ENCODE data around the gene DDX25. TPM values are rescaled to one million over a fixed set of nuclear protein-coding genes. Genes with fewer than 3 reads are reported as not detected.
"Not testable (repeated sequence)": the region's sequence is repeated elsewhere in the genome, so short reads cannot be mapped to it uniquely, and the experiment has no call there.

DDX25 gene
- polyA plus RNA-seq, 3 donors = not detected

- H3K9me3 Mint-ChIP-seq = peaks cover 0 to 22% (median 14%) of the 10 kb centered on the region in 7 donors
- intact Hi-C loops (cut with micrococcal nuclease) = no loop called here
- Histone ChIP-seq H3K4me3 (replicated peaks in 1 of 3; ENCODE audit: low read depth in 2 of 3, low read length in 3 of 3) (peak overlapping the region in 1 of 3 experiments; percentile 86), H3K27me3 (ENCODE audit: control insufficient read depth in 2 of 2, insufficient read depth in 2 of 2, low read length in 2 of 2) (peaks cover 31 to 39% of the 10 kb centered on the region in 2 donors), H3K36me3 (replicated peaks in 1 of 2; ENCODE audit: control insufficient read depth in 1 of 2, insufficient read depth in 2 of 2, low read length in 2 of 2) (peaks cover 7 to 8% of the 10 kb centered on the region in 2 donors), H4K20me1 (ENCODE audit: insufficient read depth, low read length) (no peaks in the 10 kb centered on the region), H3K4me2 (replicated peaks; ENCODE audit: extremely low read depth, low read length, poor library complexity, severe bottlenecking) (peak overlapping the region; percentile 92), H3K9ac (ENCODE audit: insufficient read depth, low read length, poor library complexity, severe bottlenecking) (no peak overlapping the region), H3K79me2 (ENCODE audit: insufficient read depth, low read length) (peaks cover 20% of the 10 kb centered on the region), H3K4me1 (ENCODE audit: control insufficient read depth in 1 of 2, insufficient read depth in 2 of 2, low read length in 2 of 2) (peaks cover 16 to 20% of the 10 kb centered on the region in 2 donors), H3K27ac (ENCODE audit: low read depth in 1 of 2, low read length in 2 of 2) (no peak overlapping the region), H3K9me3 (replicated peaks in 1 of 2; ENCODE audit: control insufficient read depth in 1 of 2, insufficient read depth in 1 of 2, low read length in 2 of 2) (peaks cover 0 to 16% of the 10 kb centered on the region in 2 donors), H2AFZ (ENCODE audit: insufficient read depth, low read depth, low read length, poor library complexity, severe bottlenecking) (peak overlapping the region; percentile 56)
- no peak overlapping the region for H3K27ac Mint-ChIP-seq
- peak overlapping the region; percentile 60 to 88 for H3K4me3 Mint-ChIP-seq
- TF ChIP-seq, protein P1, sequence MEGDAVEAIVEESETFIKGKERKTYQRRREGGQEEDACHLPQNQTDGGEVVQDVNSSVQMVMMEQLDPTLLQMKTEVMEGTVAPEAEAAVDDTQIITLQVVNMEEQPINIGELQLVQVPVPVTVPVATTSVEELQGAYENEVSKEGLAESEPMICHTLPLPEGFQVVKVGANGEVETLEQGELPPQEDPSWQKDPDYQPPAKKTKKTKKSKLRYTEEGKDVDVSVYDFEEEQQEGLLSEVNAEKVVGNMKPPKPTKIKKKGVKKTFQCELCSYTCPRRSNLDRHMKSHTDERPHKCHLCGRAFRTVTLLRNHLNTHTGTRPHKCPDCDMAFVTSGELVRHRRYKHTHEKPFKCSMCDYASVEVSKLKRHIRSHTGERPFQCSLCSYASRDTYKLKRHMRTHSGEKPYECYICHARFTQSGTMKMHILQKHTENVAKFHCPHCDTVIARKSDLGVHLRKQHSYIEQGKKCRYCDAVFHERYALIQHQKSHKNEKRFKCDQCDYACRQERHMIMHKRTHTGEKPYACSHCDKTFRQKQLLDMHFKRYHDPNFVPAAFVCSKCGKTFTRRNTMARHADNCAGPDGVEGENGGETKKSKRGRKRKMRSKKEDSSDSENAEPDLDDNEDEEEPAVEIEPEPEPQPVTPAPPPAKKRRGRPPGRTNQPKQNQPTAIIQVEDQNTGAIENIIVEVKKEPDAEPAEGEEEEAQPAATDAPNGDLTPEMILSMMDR (IDR thresholded peaks at IDR 0.05) = no peak
- peaks cover 21% of the 10 kb centered on the region for H3K4me1 Mint-ChIP-seq
- H3K27me3 Mint-ChIP-seq (ENCODE audit: low read depth in 3 of 3) = peaks cover 35 to 46% (median 44%) of the 10 kb centered on the region in 3 donors
- DNase-seq = no peak
- peaks cover 10 to 17% of the 10 kb centered on the region in 2 donors for H3K36me3 Mint-ChIP-seq
- WGBS (ENCODE audit: insufficient coverage) = 46% methylated on average over 9 of the region's 11 CpGs
These were observed 370 bp downstream of the DDX25 start for GRCh38 chr11:125904678-125905077.

GRCh38 chr11:125910226-125910849 is 6.0 kb downstream of the DDX25 start:
- WGBS (ENCODE audit: insufficient coverage) = no CpG with 5 or more reads among the region's 8 CpGs

GRCh38 chr11:125914601-125915000 is 10.3 kb downstream of the DDX25 start:
- H3K4me3 ChIP-seq (replicated peaks in 1 of 3; ENCODE audit: low read depth in 2 of 3, low read length in 3 of 3); H3K9ac ChIP-seq (ENCODE audit: insufficient read depth, low read length, poor library complexity, severe bottlenecking); H3K27ac ChIP-seq (ENCODE audit: low read depth in 1 of 2, low read length in 2 of 2); H3K4me3 Mint-ChIP-seq; H2AFZ ChIP-seq (ENCODE audit: insufficient read depth, low read depth, low read length, poor library complexity, severe bottlenecking); H3K36me3 Mint-ChIP-seq; H3K79me2 ChIP-seq (ENCODE audit: insufficient read depth, low read length); H3K27me3 ChIP-seq (ENCODE audit: control insufficient read depth in 2 of 2, insufficient read depth in 2 of 2, low read length in 2 of 2); H4K20me1 ChIP-seq (ENCODE audit: insufficient read depth, low read length); H3K9me3 ChIP-seq (replicated peaks in 1 of 2; ENCODE audit: control insufficient read depth in 1 of 2, insufficient read depth in 1 of 2, low read length in 2 of 2); DNase-seq; H3K27ac Mint-ChIP-seq; H3K4me2 ChIP-seq (replicated peaks; ENCODE audit: extremely low read depth, low read length, poor library complexity, severe bottlenecking); intact Hi-C loops (cut with micrococcal nuclease); H3K4me1 Mint-ChIP-seq; H3K4me1 ChIP-seq (ENCODE audit: control insufficient read depth in 1 of 2, insufficient read depth in 2 of 2, low read length in 2 of 2); H3K36me3 ChIP-seq (replicated peaks in 1 of 2; ENCODE audit: control insufficient read depth in 1 of 2, insufficient read depth in 2 of 2, low read length in 2 of 2); H3K9me3 Mint-ChIP-seq: not testable (repeated sequence)
- peaks cover 4 to 21% (median 10%) of the 10 kb centered on the region in 3 donors for H3K27me3 Mint-ChIP-seq (ENCODE audit: low read depth in 3 of 3)
- WGBS (ENCODE audit: insufficient coverage) = 96% methylated on average over 2 of the region's 3 CpGs

More at GRCh38 chr11:125910226-125910849, 6.0 kb downstream of the DDX25 start:
- Mint-ChIP-seq H3K4me1 (no peaks in the 10 kb centered on the region), H3K27ac (no peak overlapping the region), H3K36me3 (no peaks in the 10 kb centered on the region), H3K27me3 (ENCODE audit: low read depth in 3 of 3) (peaks cover 21 to 37% (median 21%) of the 10 kb centered on the region in 3 donors), H3K4me3 (no peak overlapping the region), H3K9me3 (peaks cover 0 to 3% (median 0%) of the 10 kb centered on the region in 7 donors)
- no peaks in the 10 kb centered on the region for H3K9me3 ChIP-seq (replicated peaks in 1 of 2; ENCODE audit: control insufficient read depth in 1 of 2, insufficient read depth in 1 of 2, low read length in 2 of 2)
- no peak overlapping the region for H3K4me3 ChIP-seq (replicated peaks in 1 of 3; ENCODE audit: low read depth in 2 of 3, low read length in 3 of 3)
- DNase-seq = no peak
- no peak overlapping the region for H3K27ac ChIP-seq (ENCODE audit: low read depth in 1 of 2, low read length in 2 of 2)
- no peaks in the 10 kb centered on the region for H3K36me3 ChIP-seq (replicated peaks in 1 of 2; ENCODE audit: control insufficient read depth in 1 of 2, insufficient read depth in 2 of 2, low read length in 2 of 2)
- no peak overlapping the region for H3K4me2 ChIP-seq (replicated peaks; ENCODE audit: extremely low read depth, low read length, poor library complexity, severe bottlenecking)
- TF ChIP-seq, protein P1 (IDR thresholded peaks at IDR 0.05) = no peak
- no peaks in the 10 kb centered on the region for H3K4me1 ChIP-seq (ENCODE audit: control insufficient read depth in 1 of 2, insufficient read depth in 2 of 2, low read length in 2 of 2)
- no peaks in the 10 kb centered on the region for H3K79me2 ChIP-seq (ENCODE audit: insufficient read depth, low read length)
- no peak overlapping the region for H2AFZ ChIP-seq (ENCODE audit: insufficient read depth, low read depth, low read length, poor library complexity, severe bottlenecking)
- intact Hi-C loops (cut with micrococcal nuclease) = no loop called here
- peaks cover 13 to 18% of the 10 kb centered on the region in 2 donors for H3K27me3 ChIP-seq (ENCODE audit: control insufficient read depth in 2 of 2, insufficient read depth in 2 of 2, low read length in 2 of 2)
- no peak overlapping the region for H3K9ac ChIP-seq (ENCODE audit: insufficient read depth, low read length, poor library complexity, severe bottlenecking)
- H4K20me1 ChIP-seq (ENCODE audit: insufficient read depth, low read length) = no peaks in the 10 kb centered on the region
